ENCODE data around the gene ZNF862. TPM values are rescaled to one million over a fixed set of nuclear protein-coding genes. Genes with fewer than 3 reads are reported as not detected.

The ZNF862 gene
- total RNA-seq, 4 donors from 2014 or later, result 17.2 to 42.0 (median 29.4) TPM

GRCh38 chr7:149814494-149814893 is 23.7 kb upstream of the ZNF862 start:
- WGBS, 2 donors, result 68 to 73% methylated on average over 7 to 11 of the region's 15 CpGs
- H3K27me3 ChIP-seq, result peaks cover 0 to 5% of the 10 kb centered on the region in 2 donors

DNA sequence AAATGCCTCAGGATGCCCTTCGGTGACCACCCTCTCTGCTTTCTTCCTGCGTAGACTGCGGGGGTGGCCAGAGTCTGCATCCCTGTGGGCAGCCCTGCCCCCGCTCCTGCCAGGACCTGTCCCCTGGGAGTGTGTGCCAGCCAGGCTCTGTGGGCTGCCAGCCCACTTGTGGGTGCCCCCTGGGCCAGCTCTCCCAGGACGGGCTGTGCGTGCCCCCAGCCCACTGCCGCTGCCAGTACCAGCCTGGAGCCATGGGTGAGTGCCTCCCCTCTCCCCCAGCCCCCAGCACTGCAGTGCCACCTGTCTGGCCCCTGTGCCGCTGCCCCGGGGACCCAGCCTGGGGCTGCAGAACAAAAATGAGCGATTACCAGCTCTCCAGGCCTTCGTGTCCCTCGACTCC is 23.1 kb upstream of the ZNF862 start:
- Histone ChIP-seq H3K4me1 (no peaks in the 10 kb centered on the region), H3K27ac (no peak overlapping the region), H3K27me3 (peaks cover 0 to 5% of the 10 kb centered on the region in 2 donors), H3K9me3 (no peaks in the 10 kb centered on the region), H3K4me3 (no peak overlapping the region), H3K36me3 (no peaks in the 10 kb centered on the region)
- no peak for DNase-seq (ENCODE audit: low spot score in 2 of 2)
- TF ChIP-seq POLR2A (IDR thresholded peaks at IDR 0.05) (no peak), CTCF (IDR thresholded peaks at IDR 0.05) (no peak), EP300 (IDR thresholded peaks at IDR 0.05) (no peak)
- WGBS, 2 donors, result 89 to 93% methylated on average over 11 to 12 of the region's 12 CpGs

More at GRCh38 chr7:149814494-149814893, 23.7 kb upstream of the ZNF862 start:
- Histone ChIP-seq H3K9me3 (no peaks in the 10 kb centered on the region), H3K36me3 (no peaks in the 10 kb centered on the region), H3K4me1 (no peaks in the 10 kb centered on the region), H3K27ac (no peak overlapping the region), H3K4me3 (no peak overlapping the region)
- DNase-seq (ENCODE audit: low spot score in 2 of 2), result no peak
- TF ChIP-seq CTCF (IDR thresholded peaks at IDR 0.05), result no peak
- TF ChIP-seq EP300 (IDR thresholded peaks at IDR 0.05), result no peak
- TF ChIP-seq POLR2A (IDR thresholded peaks at IDR 0.05), result no peak

GRCh38 chr7:149815661-149816266 is 22.4 kb upstream of the ZNF862 start:
- no peak for DNase-seq (ENCODE audit: low spot score in 2 of 2)
- Histone ChIP-seq H3K27ac (no peak overlapping the region), H3K4me3 (no peak overlapping the region), H3K36me3 (no peaks in the 10 kb centered on the region), H3K9me3 (no peaks in the 10 kb centered on the region), H3K27me3 (peaks cover 0 to 5% of the 10 kb centered on the region in 2 donors), H3K4me1 (no peaks in the 10 kb centered on the region)
- 57 to 69% methylated on average over 12 to 15 of the region's 16 CpGs for WGBS, 2 donors
- no peak for TF ChIP-seq EP300 (IDR thresholded peaks at IDR 0.05)
- TF ChIP-seq CTCF (IDR thresholded peaks at IDR 0.05), result no peak
- no peak for TF ChIP-seq POLR2A (IDR thresholded peaks at IDR 0.05)

GRCh38 chr7:149816267-149816751 is 21.9 kb upstream of the ZNF862 start:
- no peak for TF ChIP-seq EP300 (IDR thresholded peaks at IDR 0.05)
- no peak for TF ChIP-seq CTCF (IDR thresholded peaks at IDR 0.05)
- no peak for TF ChIP-seq POLR2A (IDR thresholded peaks at IDR 0.05)
- DNase-seq (ENCODE audit: low spot score in 2 of 2), result no peak
- Histone ChIP-seq H3K36me3 (no peaks in the 10 kb centered on the region), H3K4me3 (no peak overlapping the region), H3K27me3 (peaks cover 0 to 5% of the 10 kb centered on the region in 2 donors), H3K4me1 (no peaks in the 10 kb centered on the region), H3K27ac (no peak overlapping the region), H3K9me3 (no peaks in the 10 kb centered on the region)
- 46 to 84% methylated on average over 6 to 16 of the region's 21 CpGs for WGBS, 2 donors

DNA sequence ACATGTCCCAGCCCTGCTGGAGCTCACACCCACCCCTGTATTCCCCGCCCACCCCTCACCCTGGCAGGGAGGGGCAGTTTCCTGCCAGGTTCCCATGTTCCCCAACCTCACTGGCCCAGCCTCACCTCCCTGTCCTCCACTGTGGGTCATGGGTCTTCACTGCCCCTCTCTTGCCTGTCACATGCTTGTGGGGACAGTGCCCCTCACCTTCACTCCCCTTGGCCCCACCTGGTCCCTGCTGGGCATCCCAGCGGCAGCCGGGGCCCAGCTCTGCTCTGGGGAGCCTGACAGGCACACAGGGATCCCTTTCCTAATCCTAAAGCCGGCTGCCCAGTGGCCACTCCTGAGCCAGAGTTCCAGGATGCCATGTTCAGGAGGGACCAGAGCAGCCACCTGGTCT is 21.4 kb upstream of the ZNF862 start:
- Histone ChIP-seq H3K27ac (no peak overlapping the region), H3K4me1 (no peaks in the 10 kb centered on the region), H3K4me3 (no peak overlapping the region), H3K27me3 (peaks cover 0 to 5% of the 10 kb centered on the region in 2 donors), H3K36me3 (no peaks in the 10 kb centered on the region), H3K9me3 (no peaks in the 10 kb centered on the region)
- DNase-seq (ENCODE audit: low spot score in 2 of 2), result no peak
- WGBS, 2 donors, result 64 to 75% methylated on average over 4 of the region's 4 CpGs
- TF ChIP-seq POLR2A (IDR thresholded peaks at IDR 0.05) (no peak), EP300 (IDR thresholded peaks at IDR 0.05) (no peak), CTCF (IDR thresholded peaks at IDR 0.05) (no peak)
